MM.1S (cell line): Measurements from ENCODE around the gene IRX1.

Experiments
- CTCF ChIP-seq: fragments of 300-600 bp; sonication (generic); IDR thresholded peaks from 2 replicates; pipeline ENCODE4 v1.5.1; 2016; ENCODE audit warnings: antibody characterized with exemption, low read length, mixed read lengths
- EZH2 ChIP-seq: fragments of 300-600 bp; sonication (generic); optimal IDR thresholded peaks from 2 replicates; pipeline ENCODE3; 2017; ENCODE audit warnings: low read depth, mild to moderate bottlenecking, antibody characterized with exemption, low read length, mixed read lengths

- TF ChIP-seq CTCF (no peak), EZH2 (no peak)
Measured at GRCh38 chr5:3584724-3585531, 10.7 kb upstream of the IRX1 start.
